OCI-LY1 (cell line): ENCODE data around the gene ETS2.

Experiments
- H2AFZ ChIP-seq: fragments of 200-600 bp; sonication (generic), shearing (Covaris generic); 2 replicates; pipeline ENCODE4 v1.6.0; 2014; ENCODE audit warnings: antibody characterized with exemption, mild to moderate bottlenecking, low read length
- H3F3A ChIP-seq: fragments of 200-600 bp; sonication (generic), shearing (Covaris generic); 2 replicates; pipeline ENCODE4 v1.6.0; 2014; ENCODE audit warnings: mild to moderate bottlenecking, antibody characterized with exemption, low read length, moderate library complexity; ENCODE audit not compliant: insufficient read depth
- H3K27ac ChIP-seq: fragments of 200-600 bp; sonication (generic); 2 replicates; pipeline ENCODE4 v1.5.1; 2014; ENCODE audit warnings: low read length, mixed run types, mild to moderate bottlenecking, low read depth; ENCODE audit not compliant: poor library complexity, severe bottlenecking
- H3K27me3 ChIP-seq: fragments of 200-600 bp; sonication (generic); 2 replicates; pipeline ENCODE4 v1.6.0; 2014; ENCODE audit warnings: antibody characterized with exemption, mild to moderate bottlenecking, low read length, moderate library complexity; ENCODE audit not compliant: insufficient read depth
- H3K36me3 ChIP-seq: fragments of 200-600 bp; sonication (generic); 2 replicates; pipeline ENCODE4 v1.6.1; 2014; ENCODE audit warnings: mild to moderate bottlenecking, antibody characterized with exemption, low read length, moderate library complexity, mixed read lengths; ENCODE audit not compliant: insufficient read depth
- H3K4me1 ChIP-seq: fragments of 200-600 bp; sonication (generic); 2 replicates; pipeline ENCODE4 v1.5.1; 2014; ENCODE audit warnings: mild to moderate bottlenecking, low read length, moderate library complexity; ENCODE audit not compliant: insufficient read depth, severe bottlenecking
- H3K4me2 ChIP-seq: fragments of 200-600 bp; sonication (generic), shearing (Covaris generic); 2 replicates; pipeline ENCODE4 v1.6.1; 2014; ENCODE audit warnings: low read length
- H3K4me3 ChIP-seq: fragments of 200-600 bp; sonication (generic); 2 replicates; pipeline ENCODE4 v1.5.1; 2014; ENCODE audit warnings: low read length, low read depth, mild to moderate bottlenecking, mixed read lengths; ENCODE audit not compliant: poor library complexity, severe bottlenecking
- H3K79me2 ChIP-seq: fragments of 200-600 bp; shearing (Covaris generic); 2 replicates; pipeline ENCODE4 v1.6.1; 2016; ENCODE audit warnings: mixed run types, low read length, mixed read lengths; ENCODE audit not compliant: insufficient read depth
- H3K9ac ChIP-seq: fragments of 200-600 bp; sonication (generic), shearing (Covaris generic); 2 replicates; pipeline ENCODE4 v1.6.1; 2014; ENCODE audit warnings: mild to moderate bottlenecking, low read length, mixed read lengths
- H3K9me2 ChIP-seq: fragments of 200-600 bp; sonication (generic), shearing (Covaris generic); 2 replicates; pipeline ENCODE4 v1.6.1; 2014; ENCODE audit warnings: low read depth, mild to moderate bottlenecking, low read length, mixed read lengths
- H3K9me3 ChIP-seq: fragments of 200-600 bp; shearing (Covaris generic); 2 replicates; pipeline ENCODE4 v1.6.1; 2014; ENCODE audit warnings: low read length, mixed read lengths
- H4K20me1 ChIP-seq: fragments of 200-600 bp; sonication (generic), shearing (Covaris generic); 2 replicates; pipeline ENCODE4 v1.6.0; 2016; ENCODE audit warnings: mild to moderate bottlenecking, low read length; ENCODE audit not compliant: insufficient read depth
- CTCF ChIP-seq: fragments of 200-600 bp; sonication (generic), shearing (Covaris generic); IDR thresholded peaks from 2 replicates; pipeline ENCODE4 v1.5.1; 2017; ENCODE audit warnings: mild to moderate bottlenecking, antibody characterized with exemption, low read length, moderate library complexity, mixed read lengths
- EZH2 ChIP-seq: fragments of 200-600 bp; sonication (generic), shearing (Covaris generic); IDR thresholded peaks from 2 replicates; pipeline ENCODE4 v1.8.0; 2017; ENCODE audit warnings: borderline replicate concordance, mixed run types, mild to moderate bottlenecking, antibody characterized with exemption, low read length, moderate library complexity, mixed read lengths

ETS2 gene

GRCh38 chr21:38784458-38785266, 21.1 kb upstream of the ETS2 start:
- no peak overlapping the region for H3K4me2 ChIP-seq
- TF ChIP-seq CTCF (no peak), EZH2 (no peak)
- H3K4me1 ChIP-seq = peaks cover 32% of the 10 kb centered on the region
- no peaks in the 10 kb centered on the region for H3K9me2 ChIP-seq
- H4K20me1 ChIP-seq = no peaks in the 10 kb centered on the region
- no peak overlapping the region for H2AFZ ChIP-seq
- no peaks in the 10 kb centered on the region; the same call in 1 of the 2 replicates for H3K36me3 ChIP-seq
- H3K27ac ChIP-seq = no peak overlapping the region
- no peaks in the 10 kb centered on the region for H3K79me2 ChIP-seq
- no peaks in the 10 kb centered on the region for H3F3A ChIP-seq
- peaks cover 2% of the 10 kb centered on the region; the same call in 1 of the 2 replicates for H3K9me3 ChIP-seq
- no peaks in the 10 kb centered on the region for H3K27me3 ChIP-seq
- no peak overlapping the region for H3K9ac ChIP-seq
- H3K4me3 ChIP-seq = no peak overlapping the region

GRCh38 chr21:38785483-38785882, 20.2 kb upstream of the ETS2 start:
- Histone ChIP-seq H3K4me3 (no peak overlapping the region), H3K4me1 (peaks cover 32% of the 10 kb centered on the region), H3K9ac (no peak overlapping the region), H3K36me3 (no peaks in the 10 kb centered on the region; the same call in 1 of the 2 replicates), H3F3A (no peaks in the 10 kb centered on the region), H3K27me3 (no peaks in the 10 kb centered on the region), H3K4me2 (no peak overlapping the region), H3K27ac (no peak overlapping the region), H2AFZ (no peak overlapping the region), H3K9me2 (no peaks in the 10 kb centered on the region), H3K9me3 (peaks cover 2% of the 10 kb centered on the region; the same call in 1 of the 2 replicates), H3K79me2 (no peaks in the 10 kb centered on the region), H4K20me1 (no peaks in the 10 kb centered on the region)
- TF ChIP-seq EZH2 (no peak), CTCF (no peak)

- no peaks in the 10 kb centered on the region for H4K20me1 ChIP-seq
- H3K4me1 ChIP-seq = peaks cover 32% of the 10 kb centered on the region
- TF ChIP-seq CTCF = no peak
- no peak for TF ChIP-seq EZH2
- no peaks in the 10 kb centered on the region for H3K79me2 ChIP-seq
- no peak overlapping the region for H3K9ac ChIP-seq
- H3K9me2 ChIP-seq = no peaks in the 10 kb centered on the region
- no peaks in the 10 kb centered on the region; the same call in 1 of the 2 replicates for H3K36me3 ChIP-seq
- no peak overlapping the region for H2AFZ ChIP-seq
- no peaks in the 10 kb centered on the region for H3K27me3 ChIP-seq
- H3K4me2 ChIP-seq = no peak overlapping the region
- H3F3A ChIP-seq = no peaks in the 10 kb centered on the region
- peaks cover 2% of the 10 kb centered on the region; the same call in 1 of the 2 replicates for H3K9me3 ChIP-seq
- H3K4me3 ChIP-seq = no peak overlapping the region
- no peak overlapping the region for H3K27ac ChIP-seq
These were observed 18.7 kb upstream of the ETS2 start for GRCh38 chr21:38787016-38787415.
